CD4-positive, alpha-beta memory T cell (primary cell): ENCODE data around the gene MAPK8IP3. TPM values are rescaled to one million over a fixed set of nuclear protein-coding genes. Genes with fewer than 3 reads are reported as not detected.

ENCODE experiments used
- CTCF ChIA-PET: fragments of 350-600 bp; sonication (Branson Sonifier 250); formaldehyde crosslinking; loops from one replicate; lab custom pipeline; 2021; ENCODE audit warnings: inconsistent platforms; ENCODE audit not compliant: partially characterized antibody; lab: Charles Lee
- POLR2A ChIA-PET: fragments of 350-600 bp; sonication (Branson Sonifier 250); formaldehyde crosslinking; loops from one replicate; lab custom pipeline; 2021; ENCODE audit not compliant: partially characterized antibody; lab: Charles Lee
- DNase-seq, 5 donors: peaks; one replicate each; pipeline versions ENCODE4 v3.0.0 to v3.0.0-alpha.2; 2020 to 2022; ENCODE audit warnings: mixed read lengths in 1 of 5
- H3K27ac ChIP-seq: one replicate; pipeline ENCODE4 v1.7.0; 2013; ENCODE audit warnings: low read depth, low read length
- H3K27me3 ChIP-seq: 2 replicates; pipeline ENCODE4 v1.7.0; 2013; ENCODE audit warnings: mild to moderate bottlenecking, low read length, moderate library complexity; ENCODE audit not compliant: insufficient read depth
- H3K36me3 ChIP-seq: 2 replicates; pipeline ENCODE4 v1.7.0; 2013; ENCODE audit warnings: mild to moderate bottlenecking, low read length, moderate library complexity; ENCODE audit not compliant: insufficient read depth
- H3K4me1 ChIP-seq: 2 replicates; pipeline ENCODE4 v1.7.0; 2013; ENCODE audit warnings: mild to moderate bottlenecking, low read length, moderate library complexity; ENCODE audit not compliant: insufficient read depth
- H3K4me3 ChIP-seq, 2 donors: one replicate each; pipeline ENCODE4 v1.7.0; 2013; ENCODE audit warnings: low read length in 2 of 2, mild to moderate bottlenecking in 1 of 2
- H3K9me3 ChIP-seq, 2 donors: one replicate each; pipeline ENCODE4 v1.7.0; 2013; ENCODE audit warnings: low read length in 2 of 2, control low read depth in 1 of 2; ENCODE audit not compliant: control insufficient read depth in 1 of 2
- H3K27ac Mint-ChIP-seq, 7 donors: one replicate each; pipeline ENCODE4 v1.8.0; 2020 to 2021; ENCODE audit warnings: mixed read lengths in 7 of 7, mild to moderate bottlenecking in 6 of 7, inconsistent platforms in 3 of 7, moderate library complexity in 3 of 7
- H3K27me3 Mint-ChIP-seq, 2 donors: one replicate each; pipeline ENCODE4 v1.8.0; 2020 to 2021; ENCODE audit warnings: mixed read lengths in 2 of 2
- H3K36me3 Mint-ChIP-seq, 2 donors: one replicate each; pipeline ENCODE4 v1.8.0; 2020 to 2021; ENCODE audit warnings: mixed read lengths in 2 of 2, inconsistent platforms in 1 of 2, mild to moderate bottlenecking in 1 of 2
- H3K4me1 Mint-ChIP-seq, 4 donors: one replicate each; pipeline ENCODE4 v1.8.0; 2020 to 2021; ENCODE audit warnings: mixed read lengths in 4 of 4, mild to moderate bottlenecking in 1 of 4
- H3K4me3 Mint-ChIP-seq, 8 donors: one replicate each; pipeline ENCODE4 v1.8.0; 2020 to 2021; ENCODE audit warnings: mixed read lengths in 8 of 8, mild to moderate bottlenecking in 7 of 8, moderate library complexity in 6 of 8, inconsistent platforms in 3 of 8
- H3K9me3 Mint-ChIP-seq, 8 donors: one replicate each; pipeline ENCODE4 v1.8.0; 2020 to 2021; ENCODE audit warnings: mixed read lengths in 8 of 8, mild to moderate bottlenecking in 5 of 8, inconsistent platforms in 3 of 8, moderate library complexity in 1 of 8
- intact Hi-C: fragments of 100-400 bp; cut with micrococcal nuclease; formaldehyde crosslinking; loops from one replicate; pipeline ENCODE4 v1.15.1; 2023
- polyA plus RNA-seq, 2 donors: library from polyadenylated mRNA; unstranded; fragments of 300-500 nt; fragmentation: Illumina TruSeq; gene quantifications; one replicate each; pipeline ENCODE4 v1.2.3, GENCODE V29; 2021
- total RNA-seq, 2 experiments: library from RNA; stranded (reverse); gene quantifications; one replicate each; pipeline ENCODE4 v1.2.3, GENCODE V29; 2021

The MAPK8IP3 gene
- total and polyA plus RNA-seq, 4 experiments from 2014 or later = 0.86 to 248 (median 121) TPM

- Mint-ChIP-seq H3K9me3 (no peaks in the 10 kb centered on the region), H3K4me3 (peak overlapping the region; percentile 69 to 85 (median 76)), H3K27ac (peak overlapping the region; percentile 50 to 82 (median 68)), H3K27me3 (no peaks in the 10 kb centered on the region), H3K36me3 (peaks cover 4 to 22% of the 10 kb centered on the region in 2 donors), H3K4me1 (peaks cover 9 to 32% (median 15%) of the 10 kb centered on the region in 4 donors)
- intact Hi-C loops = loop anchor here (2.0 to 5.0 kb wide), 2 partner anchors 64 to 762 kb away; partner anchors contain the start of genes CEMP1 and MAPK8IP3
- no peaks in the 10 kb centered on the region for H3K36me3 ChIP-seq
- CTCF ChIA-PET = no interaction called here
- no peaks in the 10 kb centered on the region for H3K9me3 ChIP-seq
- H3K4me1 ChIP-seq = peaks cover 29% of the 10 kb centered on the region
- no peaks in the 10 kb centered on the region for H3K27me3 ChIP-seq
- H3K4me3 ChIP-seq = peak overlapping the region in 1 of 2 donors; percentile 45
- DNase-seq = peak; percentile 38 to 76 (median 48)
- H3K27ac ChIP-seq = peak overlapping the region; percentile 72
- POLR2A ChIA-PET = interaction anchor here (1.6 to 11.4 kb wide), 6 partner anchors 10 to 160 kb away, joined by 4 to 185 read pairs (median 24); partner anchors contain the start of genes FAHD1, HAGH, MAPK8IP3 and NUBP2
Observed at GRCh38 chr16:1770328-1771187, 64.6 kb downstream of the MAPK8IP3 start.

DNA sequence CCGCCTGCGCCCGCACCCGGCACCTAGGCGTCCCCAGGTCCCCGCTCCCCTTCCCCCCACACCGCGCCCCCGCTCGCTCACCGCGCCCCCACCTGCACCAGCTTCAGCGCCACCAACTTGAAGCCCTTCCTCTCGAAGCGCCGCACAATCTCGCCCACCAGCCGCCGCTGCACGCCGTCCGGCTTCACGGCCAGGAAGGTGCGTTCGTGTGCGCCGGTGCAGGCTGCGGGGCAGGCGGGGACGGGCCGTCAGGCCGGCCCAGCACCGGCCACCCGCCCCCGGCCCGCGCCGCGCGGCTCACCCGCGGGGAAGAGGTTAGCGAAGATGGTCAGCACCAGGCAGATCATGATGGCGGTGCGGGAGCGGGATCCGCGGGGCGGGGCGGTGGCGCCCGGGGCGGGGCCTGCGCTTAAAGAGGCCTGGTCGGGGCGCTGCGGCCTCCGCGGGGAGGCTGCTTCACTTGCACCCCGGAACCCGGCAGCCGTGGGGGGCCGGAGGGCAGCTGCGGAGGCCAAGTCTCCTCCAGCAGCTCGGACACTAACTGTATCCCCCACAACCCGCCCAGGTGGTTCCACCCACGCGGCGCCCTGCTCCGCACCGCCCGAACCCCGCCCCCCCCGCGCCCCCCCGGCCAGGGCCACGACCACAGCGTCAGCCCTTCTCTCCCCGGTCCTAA is 65.3 kb downstream of the MAPK8IP3 start, which contains the start of gene NME3:
TSS of gene NME3 (minus strand) at position 356 of the 676 bp plus-strand sequence. CDS start at position 347, 9 bp downstream.
- intact Hi-C loops = loop anchor here (2.0 to 5.0 kb wide), 2 partner anchors 65 to 761 kb away; partner anchors contain the start of genes CEMP1 and MAPK8IP3
- Histone ChIP-seq H3K36me3 (no peaks in the 10 kb centered on the region), H3K9me3 (no peaks in the 10 kb centered on the region), H3K27me3 (no peaks in the 10 kb centered on the region), H3K27ac (peak within 1 kb of the TSS; percentile 72), H3K4me3 (peak within 1 kb of the TSS; percentile 45 to 88), H3K4me1 (peaks cover 29% of the 10 kb centered on the region)
- Mint-ChIP-seq H3K4me1 (peaks cover 9 to 32% (median 15%) of the 10 kb centered on the region in 4 donors), H3K27me3 (no peaks in the 10 kb centered on the region), H3K36me3 (peaks cover 4 to 23% of the 10 kb centered on the region in 2 donors), H3K27ac (peak within 1 kb of the TSS; percentile 90 to 97 (median 95)), H3K4me3 (peak within 1 kb of the TSS; percentile 85 to 98 (median 96)), H3K9me3 (no peaks in the 10 kb centered on the region)
- ChIA-PET POLR2A (interaction anchor here (1.0 to 11.4 kb wide), 10 partner anchors 9 to 1007 kb away, joined by 3 to 185 read pairs (median 6); partner anchors contain the start of genes FAHD1, HAGH, MAPK8IP3 and NUBP2), CTCF (interaction anchor here (2.3 kb wide), 1 partner anchor 11 kb away, joined by 16 read pairs; the partner anchor contains the start of genes NUBP2 and SPSB3)
- DNase-seq = peak; percentile 68 to 79 (median 72)

DNA sequence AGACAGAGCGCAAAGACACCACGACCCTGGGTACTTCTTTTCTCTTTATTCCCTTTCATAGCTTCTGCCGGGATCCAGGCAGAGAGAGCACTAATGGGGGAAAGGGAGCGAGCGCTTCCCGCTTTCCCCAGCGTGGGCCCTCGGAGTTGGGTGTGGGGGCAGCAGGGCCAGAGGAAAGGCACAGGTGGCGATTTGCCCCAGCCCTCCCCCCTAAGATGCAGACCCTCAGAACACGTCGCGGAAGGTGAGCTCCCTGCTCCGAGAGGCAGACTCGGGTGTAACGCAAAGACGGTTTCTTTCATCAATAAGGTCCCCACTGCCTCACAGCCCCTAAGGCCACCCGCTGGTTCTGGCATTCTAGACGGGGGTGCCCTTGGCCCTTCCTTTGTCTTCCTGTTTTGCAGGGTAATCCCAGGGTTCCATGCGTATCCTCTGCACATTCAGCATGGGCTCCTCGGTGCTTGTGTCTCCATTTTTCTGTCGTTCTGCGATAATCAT is 65.9 kb downstream of the MAPK8IP3 start:
- no peak for DNase-seq
- POLR2A ChIA-PET = interaction anchor here (1.0 to 11.4 kb wide), 13 partner anchors 8 to 1006 kb away, joined by 3 to 185 read pairs (median 4); partner anchors contain the start of genes FAHD1, HAGH, MAPK8IP3 and NUBP2
- H3K4me1 Mint-ChIP-seq = peaks cover 11 to 32% (median 15%) of the 10 kb centered on the region in 4 donors

DNA sequence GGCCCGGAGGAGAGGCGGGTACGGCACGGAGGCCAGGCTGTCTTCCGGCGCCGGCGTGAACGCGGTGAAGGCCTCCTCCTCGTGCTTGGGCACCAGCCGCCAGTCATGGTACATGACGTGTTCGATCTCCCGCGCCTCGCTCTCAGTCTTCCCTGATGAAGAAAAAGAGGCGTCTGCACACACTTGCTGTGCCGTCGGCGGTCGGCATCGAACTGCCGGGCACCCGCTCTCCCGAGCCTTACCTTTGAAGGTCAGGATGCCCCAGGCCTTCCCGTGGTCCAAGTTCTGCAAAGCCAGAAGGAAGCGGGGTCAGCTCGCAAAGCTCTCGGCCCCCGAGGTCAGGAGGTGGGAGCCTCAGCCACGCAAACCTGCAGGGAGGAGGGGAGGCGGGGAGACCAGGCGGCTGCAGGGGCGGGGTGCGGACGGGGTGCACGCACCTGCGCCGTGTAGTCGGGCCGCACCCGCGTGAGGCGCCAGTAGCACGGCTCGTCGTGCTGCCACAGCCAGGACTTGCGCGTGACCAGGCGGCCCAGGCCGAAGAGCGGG is 66.4 kb downstream of the MAPK8IP3 start, which contains the start of gene EME2:
TSS of gene EME2 (plus strand) at position 449 of the 546 bp plus-strand sequence. CDS start 418 bp downstream, outside the sequence.
- CTCF ChIA-PET = interaction anchor here (2.3 kb wide), 1 partner anchor 10 kb away, joined by 16 read pairs; the partner anchor contains the start of genes NUBP2 and SPSB3
- Histone ChIP-seq H3K4me1 (peaks cover 29% of the 10 kb centered on the region), H3K27me3 (no peaks in the 10 kb centered on the region), H3K36me3 (peaks cover 5% of the 10 kb centered on the region), H3K9me3 (no peaks in the 10 kb centered on the region), H3K4me3 (peak within 1 kb of the TSS; percentile 45 to 88), H3K27ac (peak within 1 kb of the TSS; percentile 72)
- Mint-ChIP-seq H3K36me3 (peaks cover 4 to 21% of the 10 kb centered on the region in 2 donors), H3K27me3 (no peaks in the 10 kb centered on the region), H3K4me3 (peak within 1 kb of the TSS; percentile 85 to 98 (median 96)), H3K4me1 (peaks cover 11 to 32% (median 15%) of the 10 kb centered on the region in 4 donors), H3K9me3 (no peaks in the 10 kb centered on the region), H3K27ac (peak within 1 kb of the TSS; percentile 90 to 97 (median 95))
- POLR2A ChIA-PET = interaction anchor here (0.8 to 11.4 kb wide), 13 partner anchors 8 to 1006 kb away, joined by 3 to 185 read pairs (median 4); partner anchors contain the start of genes FAHD1, HAGH, JPT2 and MAPK8IP3
- intact Hi-C loops = loop anchor here (2.0 to 5.0 kb wide), 2 partner anchors 54 to 760 kb away; partner anchors contain the start of genes CEMP1, FAHD1 and HAGH
- DNase-seq = peak; percentile 38 to 69 (median 54)

More for the DNA sequence above, 65.9 kb downstream of the MAPK8IP3 start:
- H3K27ac Mint-ChIP-seq = peak overlapping the region; percentile 90 to 97 (median 95)
- peaks cover 5% of the 10 kb centered on the region for H3K36me3 ChIP-seq
- H3K4me3 Mint-ChIP-seq = peak overlapping the region; percentile 85 to 98 (median 96)
- no peaks in the 10 kb centered on the region for H3K9me3 Mint-ChIP-seq
- CTCF ChIA-PET = interaction anchor here (2.3 kb wide), 1 partner anchor 11 kb away, joined by 16 read pairs; the partner anchor contains the start of genes NUBP2 and SPSB3
- intact Hi-C loops = loop anchor here (2.0 to 5.0 kb wide), 3 partner anchors 55 to 760 kb away; partner anchors contain the start of genes CEMP1, FAHD1, HAGH and MAPK8IP3
- peak overlapping the region; percentile 45 to 88 for H3K4me3 ChIP-seq
- H3K27me3 ChIP-seq = no peaks in the 10 kb centered on the region
- peaks cover 4 to 26% of the 10 kb centered on the region in 2 donors for H3K36me3 Mint-ChIP-seq
- peak overlapping the region; percentile 72 for H3K27ac ChIP-seq
- no peaks in the 10 kb centered on the region for H3K27me3 Mint-ChIP-seq
- no peaks in the 10 kb centered on the region for H3K9me3 ChIP-seq
- H3K4me1 ChIP-seq = peaks cover 29% of the 10 kb centered on the region

- H3K9me3 Mint-ChIP-seq = no peaks in the 10 kb centered on the region
- H3K4me1 ChIP-seq = peaks cover 29% of the 10 kb centered on the region
- peak within 1 kb of the TSS; percentile 72 for H3K27ac ChIP-seq
- DNase-seq = peak; percentile 72 to 78 (median 74)
- ChIA-PET POLR2A (interaction anchor here (0.8 to 11.4 kb wide), 12 partner anchors 7 to 1005 kb away, joined by 3 to 185 read pairs (median 4); partner anchors contain the start of genes FAHD1, HAGH, JPT2 and MAPK8IP3), CTCF (interaction anchor here (1.7 to 2.3 kb wide), 2 partner anchors 9 to 10 kb away, joined by 16 read pairs; partner anchors contain the start of genes NUBP2 and SPSB3)
- H3K36me3 Mint-ChIP-seq = peaks cover under 1 to 19% of the 10 kb centered on the region in 2 donors
- H3K4me3 Mint-ChIP-seq = peak within 1 kb of the TSS; percentile 85 to 98 (median 96)
- no peaks in the 10 kb centered on the region for H3K9me3 ChIP-seq
- intact Hi-C loops = loop anchor here (1.0 to 5.0 kb wide), 4 partner anchors 9 to 759 kb away; partner anchors contain the start of genes CEMP1, FAHD1, HAGH and NUBP2
- H3K27me3 Mint-ChIP-seq = no peaks in the 10 kb centered on the region
- H3K4me3 ChIP-seq = peak within 1 kb of the TSS; percentile 45 to 88
- peaks cover 11 to 32% (median 15%) of the 10 kb centered on the region in 4 donors for H3K4me1 Mint-ChIP-seq
- H3K27ac Mint-ChIP-seq = peak within 1 kb of the TSS; percentile 90 to 97 (median 95)
- peaks cover 5% of the 10 kb centered on the region for H3K36me3 ChIP-seq
- H3K27me3 ChIP-seq = no peaks in the 10 kb centered on the region
Observed at GRCh38 chr16:1772908-1773702, 67.1 kb downstream of the MAPK8IP3 start, which contains the start of gene MRPS34. Gene MRPS34 (minus strand): TSS chr16:1773134. CDS start chr16:1773119, 15 bp downstream.
